Transverse colon (tissue), 4 donors: Measurements from ENCODE around the gene TPD52L3. TPM values are rescaled to one million over a fixed set of nuclear protein-coding genes. Genes with fewer than 3 reads are reported as not detected.

Source experiments
- DNase-seq: peaks from one replicate; pipeline ENCODE4 v3.0.0-alpha.2; 2019
- H3K27ac ChIP-seq, 4 donors: fragments of 200-600 bp; sonication (generic); 2 replicates each; pipeline ENCODE4 v1.5.1; 2016 to 2018; ENCODE audit warnings: inconsistent platforms in 4 of 4
- H3K27me3 ChIP-seq: fragments of 200-600 bp; sonication (generic); 2 replicates; pipeline ENCODE4 v1.5.1; 2017; ENCODE audit warnings: inconsistent platforms
- H3K36me3 ChIP-seq, 4 donors: fragments of 200-600 bp; sonication (generic); 2 replicates each; pipeline ENCODE4 v1.5.1; 2017 to 2019; ENCODE audit warnings: inconsistent platforms in 4 of 4
- H3K4me1 ChIP-seq, 4 donors: fragments of 200-600 bp; sonication (generic); 2 replicates each; pipeline ENCODE4 v1.5.1; 2017 to 2020; ENCODE audit warnings: inconsistent platforms in 4 of 4
- H3K4me3 ChIP-seq, 4 donors: fragments of 200-600 bp; sonication (generic); 1 replicate in 1 of 4; 2 replicates in 3 of 4; pipeline versions ENCODE4 v1.5.1 to v1.6.1; 2017 to 2019; ENCODE audit warnings: inconsistent platforms in 4 of 4
- H3K9me3 ChIP-seq, 2 donors: fragments of 200-600 bp; sonication (generic); 2 replicates each; pipeline ENCODE4 v1.5.1; 2017 to 2019; ENCODE audit warnings: inconsistent platforms in 2 of 2
- EP300 ChIP-seq: sonication (generic); formaldehyde crosslinking; IDR thresholded peaks from one replicate; pipeline ENCODE4 v1.6.1; 2017; ENCODE audit warnings: antibody characterized with exemption, low read depth
- POLR2A ChIP-seq: fragments of 450-650 bp; IDR thresholded peaks from one replicate; pipeline ENCODE4 v1.6.1; 2016; ENCODE audit warnings: antibody characterized with exemption, mild to moderate bottlenecking, moderate library complexity
- POLR2AphosphoS5 ChIP-seq, 3 donors: sonication (generic); formaldehyde crosslinking; IDR thresholded peaks; one replicate each; pipeline ENCODE4 v1.6.1; 2016; ENCODE audit warnings: antibody characterized with exemption in 3 of 3
- WGBS, 2 donors: methylation state at CpG; one replicate each; pipeline ENCODE4 v1.1.5; 2018; ENCODE audit warnings: low coverage in 1 of 2; 5-methylcytosine and 5-hydroxymethylcytosine counted together
- in situ Hi-C, 4 donors: fragments of 200-750 bp; cut with MboI; loops; one replicate each; pipeline versions ENCODE4 v1.15.0 to v1.15.1; 2017; ENCODE audit warnings: low sequenced_read_pairs in 3 of 4, low pct_ligation_motif_present in 1 of 4, low pct_unique_long_range_greater_than_20kb in 1 of 4
- intact Hi-C: fragments of 100-400 bp; cut with DNase I; formaldehyde crosslinking; loops from one replicate; pipeline ENCODE4 v1.15.1; 2023; ENCODE audit warnings: low total_unique reads
- total RNA-seq, 4 donors: library from RNA; depleted of rRNA; stranded (reverse); fragments of >200 nt; gene quantifications; one replicate each; pipeline ENCODE4 v1.1.0, GENCODE V29; 2016
- TF ChIP-seq, protein P1 (sequence below), 5 experiments: fragments of 200-600 bp in 3 of 5; fragments of 450-650 bp in 2 of 5; sonication (generic) in 3 of 5; IDR thresholded peaks; 1 replicate in 2 of 5; 2 replicates in 3 of 5; pipeline ENCODE4 v1.5.1; 2016 to 2017; ENCODE audit warnings: antibody characterized with exemption in 5 of 5, inconsistent platforms in 3 of 5, mild to moderate bottlenecking in 2 of 5, moderate library complexity in 1 of 5

Gene TPD52L3
- total RNA-seq, 4 donors from 2014 or later: not detected

DNA sequence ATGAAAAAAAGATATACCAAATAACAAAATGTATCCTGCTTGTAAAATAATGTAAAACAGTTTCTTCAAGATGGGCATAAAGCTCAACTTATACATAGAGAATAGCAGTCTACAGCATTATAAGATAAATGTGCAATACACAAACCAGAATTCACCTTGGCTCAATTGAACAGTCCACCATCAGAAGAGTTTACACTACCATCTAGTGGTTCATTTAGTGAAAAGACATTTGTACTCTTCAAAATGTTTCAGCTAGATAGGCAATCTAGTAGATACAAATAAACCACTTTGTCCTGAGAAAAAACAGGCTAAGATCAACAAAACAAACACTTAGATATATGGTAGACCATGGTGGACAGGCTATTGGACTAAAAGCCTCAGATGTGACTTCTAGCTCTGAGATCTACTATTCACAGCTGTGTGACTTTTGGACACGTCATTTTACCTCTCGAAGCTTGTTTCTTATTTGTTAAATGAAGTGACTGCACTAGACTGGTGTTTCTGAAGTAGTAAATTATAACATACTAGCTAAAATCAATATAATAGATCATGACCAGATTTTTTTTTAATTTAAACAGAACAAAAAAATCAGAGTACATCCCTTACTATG lies 22.1 kb upstream of the TPD52L3 start:
- H3K36me3 ChIP-seq: no peaks in the 10 kb centered on the region
- DNase-seq: no peak
- in situ Hi-C loops (loop anchor here (5.0 to 25.0 kb wide), 6 partner anchors 111 to 419 kb away; partner anchors contain the start of gene MLANA (in 3 of the 4)), intact Hi-C loops (loop anchor here (5.0 kb wide), 1 partner anchor 254 kb away; no protein-coding TSS in a partner anchor)
- 82 to 97% methylated on average over 2 of the region's 2 CpGs for WGBS, 2 donors
- H3K27me3 ChIP-seq: no peaks in the 10 kb centered on the region
- TF ChIP-seq, protein P1, sequence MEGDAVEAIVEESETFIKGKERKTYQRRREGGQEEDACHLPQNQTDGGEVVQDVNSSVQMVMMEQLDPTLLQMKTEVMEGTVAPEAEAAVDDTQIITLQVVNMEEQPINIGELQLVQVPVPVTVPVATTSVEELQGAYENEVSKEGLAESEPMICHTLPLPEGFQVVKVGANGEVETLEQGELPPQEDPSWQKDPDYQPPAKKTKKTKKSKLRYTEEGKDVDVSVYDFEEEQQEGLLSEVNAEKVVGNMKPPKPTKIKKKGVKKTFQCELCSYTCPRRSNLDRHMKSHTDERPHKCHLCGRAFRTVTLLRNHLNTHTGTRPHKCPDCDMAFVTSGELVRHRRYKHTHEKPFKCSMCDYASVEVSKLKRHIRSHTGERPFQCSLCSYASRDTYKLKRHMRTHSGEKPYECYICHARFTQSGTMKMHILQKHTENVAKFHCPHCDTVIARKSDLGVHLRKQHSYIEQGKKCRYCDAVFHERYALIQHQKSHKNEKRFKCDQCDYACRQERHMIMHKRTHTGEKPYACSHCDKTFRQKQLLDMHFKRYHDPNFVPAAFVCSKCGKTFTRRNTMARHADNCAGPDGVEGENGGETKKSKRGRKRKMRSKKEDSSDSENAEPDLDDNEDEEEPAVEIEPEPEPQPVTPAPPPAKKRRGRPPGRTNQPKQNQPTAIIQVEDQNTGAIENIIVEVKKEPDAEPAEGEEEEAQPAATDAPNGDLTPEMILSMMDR (IDR thresholded peaks at IDR 0.05): peak; percentile 53 to 70 (median 56)
- TF ChIP-seq POLR2A: no peak
- no peak for TF ChIP-seq POLR2AphosphoS5 (IDR thresholded peaks at IDR 0.05)
- TF ChIP-seq EP300: no peak
- H3K4me3 ChIP-seq: no peak overlapping the region
- H3K9me3 ChIP-seq: no peaks in the 10 kb centered on the region
- no peak overlapping the region for H3K27ac ChIP-seq
- H3K4me1 ChIP-seq: no peaks in the 10 kb centered on the region

DNA sequence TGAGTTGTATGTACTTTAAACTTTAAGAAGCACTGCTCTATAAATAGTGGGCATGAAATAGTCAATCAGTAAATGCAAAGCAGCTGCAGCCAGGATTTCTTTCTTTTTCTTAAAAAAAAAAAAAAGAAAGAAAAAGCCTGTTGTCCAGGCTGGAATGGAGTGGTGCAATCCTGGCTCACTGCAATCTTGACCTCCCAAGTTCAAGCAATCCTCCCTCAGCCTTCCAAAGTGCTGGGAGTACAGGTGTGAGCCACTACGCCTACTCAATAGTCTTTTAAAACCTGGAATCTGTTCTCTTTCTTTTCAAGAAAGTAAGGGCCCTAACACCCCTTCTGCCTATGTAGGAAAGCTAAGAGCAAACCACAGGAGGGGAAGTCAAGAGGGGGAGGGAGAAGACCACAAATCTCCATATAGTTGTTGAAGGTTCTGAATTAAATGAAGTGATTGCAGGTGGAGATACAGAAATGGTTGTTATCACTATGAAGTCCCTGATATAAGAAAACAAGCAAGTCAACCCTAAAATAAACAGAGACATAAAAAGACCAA lies 20.6 kb upstream of the TPD52L3 start:
- H3K36me3 ChIP-seq: no peaks in the 10 kb centered on the region
- no peaks in the 10 kb centered on the region for H3K9me3 ChIP-seq
- H3K4me3 ChIP-seq: no peak overlapping the region
- in situ Hi-C loops: loop anchor here (5.0 to 25.0 kb wide), 6 partner anchors 113 to 420 kb away; partner anchors contain the start of gene MLANA (in 3 of the 4)
- H3K27me3 ChIP-seq: no peaks in the 10 kb centered on the region
- intact Hi-C loops: loop anchor here (2.0 to 5.0 kb wide), 2 partner anchors 111 to 255 kb away; no protein-coding TSS in a partner anchor
- H3K27ac ChIP-seq: no peak overlapping the region
- WGBS, 2 donors: 83 to 100% methylated on average over 1 of the region's 1 CpG
- no peak for DNase-seq
- no peaks in the 10 kb centered on the region for H3K4me1 ChIP-seq
- TF ChIP-seq POLR2AphosphoS5 (IDR thresholded peaks at IDR 0.05) (no peak), EP300 (no peak), POLR2A (no peak)
- TF ChIP-seq, protein P1 (IDR thresholded peaks at IDR 0.05): no peak

DNA sequence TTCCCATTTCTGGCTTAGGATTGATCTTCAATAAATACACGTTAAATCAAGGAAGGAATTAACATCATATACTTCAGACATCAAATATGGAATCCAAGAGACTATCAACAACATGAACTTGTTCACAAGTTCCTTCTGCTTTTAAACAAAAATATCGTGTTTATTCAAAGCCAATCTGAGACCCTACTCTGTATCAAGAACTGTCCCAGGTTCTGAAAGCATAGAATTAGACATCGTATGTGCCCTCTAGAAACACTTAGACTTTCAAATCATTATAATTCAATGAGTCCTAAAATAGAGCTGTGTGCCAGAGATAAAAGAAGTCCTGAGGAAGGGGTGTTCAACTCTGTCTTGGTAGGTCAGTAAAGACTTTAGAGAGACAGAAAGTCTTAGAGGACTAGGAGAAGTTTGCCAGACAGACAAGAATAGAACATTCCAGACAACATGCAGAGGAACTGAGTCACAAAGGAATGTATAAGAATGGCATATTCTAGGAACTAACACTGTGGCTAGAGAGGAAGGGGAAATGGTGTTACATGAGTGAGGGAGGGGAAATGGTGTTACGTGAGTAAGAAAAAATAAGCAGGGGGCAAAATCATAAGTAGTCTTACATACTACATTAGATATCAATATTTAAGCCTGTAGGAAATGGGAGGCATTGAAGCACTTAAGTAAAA lies 2.9 kb downstream of the TPD52L3 start:
- H3K4me1 ChIP-seq: no peaks in the 10 kb centered on the region
- no peak for DNase-seq
- 81 to 83% methylated on average over 3 to 4 of the region's 4 CpGs for WGBS, 2 donors
- peaks cover 3% of the 10 kb centered on the region for H3K27me3 ChIP-seq
- no peak overlapping the region for H3K27ac ChIP-seq
- no peak overlapping the region for H3K4me3 ChIP-seq
- in situ Hi-C loops: no loop called here
- TF ChIP-seq POLR2AphosphoS5 (IDR thresholded peaks at IDR 0.05) (no peak), EP300 (no peak), POLR2A (no peak)
- TF ChIP-seq, protein P1 (IDR thresholded peaks at IDR 0.05): no peak
- H3K36me3 ChIP-seq: no peaks in the 10 kb centered on the region
- peaks cover 0 to 13% of the 10 kb centered on the region in 2 donors for H3K9me3 ChIP-seq
- intact Hi-C loops: no loop called here

DNA sequence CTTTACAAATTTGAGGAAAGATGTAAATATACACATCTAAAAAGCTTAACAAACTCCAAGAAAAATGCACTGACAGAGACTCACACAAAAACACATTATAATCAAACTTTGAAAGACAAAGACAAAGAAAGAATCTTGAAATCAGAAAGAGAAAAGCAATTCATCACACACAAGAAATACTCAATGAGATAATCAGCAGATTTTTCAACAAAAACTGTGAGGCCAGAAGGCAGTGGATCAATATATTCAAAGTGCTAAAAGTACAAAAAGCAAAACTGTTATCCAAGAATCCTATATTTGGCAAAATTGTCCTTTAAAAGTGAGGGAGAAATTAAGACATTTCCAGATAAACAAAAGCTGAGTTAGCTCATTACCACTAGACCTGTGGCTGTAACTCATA lies 6.1 kb downstream of the TPD52L3 start:
- TF ChIP-seq POLR2A (no peak), POLR2AphosphoS5 (IDR thresholded peaks at IDR 0.05) (no peak), EP300 (no peak)
- TF ChIP-seq, protein P1 (IDR thresholded peaks at IDR 0.05): no peak
- H3K4me3 ChIP-seq: no peak overlapping the region
- DNase-seq: no peak
- in situ Hi-C loops (no loop called here), intact Hi-C loops (no loop called here)
- H3K27ac ChIP-seq: no peak overlapping the region
- H3K4me1 ChIP-seq: no peaks in the 10 kb centered on the region
- H3K9me3 ChIP-seq: peaks cover 0 to 13% of the 10 kb centered on the region in 2 donors
- H3K36me3 ChIP-seq: no peaks in the 10 kb centered on the region
- H3K27me3 ChIP-seq: peaks cover 3% of the 10 kb centered on the region
